Endothelial cell of umbilical vein (primary cell): ENCODE results near the gene CORO2B. TPM values are rescaled to one million over a fixed set of nuclear protein-coding genes. Genes with fewer than 3 reads are reported as not detected.
"Not testable (repeated sequence)": the region's sequence is repeated elsewhere in the genome, so short reads cannot be mapped to it uniquely, and the experiment has no call there.

Experiments
- BruUV-seq: library from RNA; stranded (reverse); fragments of 400-500 nt; replicated peaks from 2 replicates; lab custom pipeline; 2021; lab: Mats Ljungman, UMichigan
- CTCF ChIA-PET: fragments of 300-600, 350-600 bp; sonication (Branson Sonifier 250); formaldehyde crosslinking; loops from one replicate; lab custom pipeline; 2021; ENCODE audit warnings: antibody characterized with exemption, inconsistent platforms; lab: Charles Lee
- POLR2A ChIA-PET: fragments of 300-600, 350-600 bp; sonication (Branson Sonifier 250); formaldehyde crosslinking; loops from one replicate; lab custom pipeline; 2021; ENCODE audit warnings: antibody characterized with exemption, inconsistent platforms; lab: Charles Lee
- DNase-seq: peaks from one replicate; pipeline ENCODE4 v3.0.0-alpha.2; 2011; ENCODE audit warnings: low read depth, low spot score
- FAIRE-seq: peaks from 2 replicates; lab custom pipeline; 2011; peaks lifted over from hg19 to GRCh38; lab: Jason Lieb, UNC
- H2AFZ ChIP-seq: 2 replicates; pipeline ENCODE4 v1.6.0; 2012; ENCODE audit warnings: low read depth, low read length, control low read depth, inconsistent platforms
- H3K27ac ChIP-seq: 2 replicates; pipeline ENCODE4 v1.5.1; 2011; ENCODE audit warnings: low read depth, mild to moderate bottlenecking, control low read depth, low read length, moderate library complexity; ENCODE audit not compliant: insufficient read depth
- H3K27me3 ChIP-seq, 2 experiments: 2 replicates each; pipeline versions ENCODE4 v1.6.0 to v1.6.1; 2011; ENCODE audit warnings: low read length in 2 of 2, mixed read lengths in 1 of 2; ENCODE audit not compliant: control insufficient read depth in 2 of 2, insufficient read depth in 2 of 2
- H3K36me3 ChIP-seq, 2 experiments: 2 replicates in 1 of 2; 3 replicates in 1 of 2; pipeline ENCODE4 v1.5.1; 2011; ENCODE audit warnings: low read length in 2 of 2, mild to moderate bottlenecking in 1 of 2, moderate library complexity in 1 of 2; ENCODE audit not compliant: control insufficient read depth in 2 of 2, insufficient read depth in 2 of 2; ENCODE audit errors: extremely low read depth in 1 of 2
- H3K4me1 ChIP-seq: 3 replicates; pipeline ENCODE4 v1.5.1; 2011; ENCODE audit warnings: mild to moderate bottlenecking, low read length; ENCODE audit not compliant: control insufficient read depth, insufficient read depth; ENCODE audit errors: extremely low read depth
- H3K4me2 ChIP-seq: 2 replicates; pipeline ENCODE4 v1.6.1; 2011; ENCODE audit warnings: low read length, control low read depth, mixed read lengths; ENCODE audit not compliant: insufficient read depth
- H3K4me3 ChIP-seq, 3 experiments: fragments of 200-600 bp in 1 of 3; sonication (generic), shearing (Covaris generic) in 1 of 3; replicated peaks in 1 of 3; 2 replicates each; pipeline ENCODE4 v1.5.1; 2011 to 2016; ENCODE audit warnings: control low read depth in 3 of 3, low read length in 3 of 3, mild to moderate bottlenecking in 2 of 3, inconsistent platforms in 1 of 3, low read depth in 1 of 3, moderate library complexity in 1 of 3; ENCODE audit not compliant: insufficient read depth in 1 of 3
- H3K79me2 ChIP-seq: 2 replicates; pipeline ENCODE4 v1.6.0; 2012; ENCODE audit warnings: low read length, inconsistent platforms; ENCODE audit not compliant: control insufficient read depth, insufficient read depth
- H3K9ac ChIP-seq: replicated peaks from 2 replicates; pipeline ENCODE3; 2011; ENCODE audit warnings: low read length, control low read depth; ENCODE audit not compliant: insufficient read depth; ENCODE audit errors: extremely low read depth
- H3K9me1 ChIP-seq: replicated peaks from 3 replicates; pipeline ENCODE4 v1.6.0; 2011; ENCODE audit warnings: mild to moderate bottlenecking, low read length; ENCODE audit not compliant: control insufficient read depth, insufficient read depth; ENCODE audit errors: extremely low read depth
- H3K9me3 ChIP-seq: replicated peaks from 2 replicates; pipeline ENCODE4 v1.5.1; 2012; ENCODE audit warnings: low read length, inconsistent platforms; ENCODE audit not compliant: control insufficient read depth, insufficient read depth
- H4K20me1 ChIP-seq: replicated peaks from 2 replicates; pipeline ENCODE3; 2011; ENCODE audit warnings: mild to moderate bottlenecking, low read length; ENCODE audit not compliant: control insufficient read depth, insufficient read depth; ENCODE audit errors: extremely low read depth
- EZH2 ChIP-seq: IDR thresholded peaks from 2 replicates; pipeline ENCODE4 v1.6.1; 2012; ENCODE audit warnings: borderline replicate concordance, low read depth, mild to moderate bottlenecking, moderate library complexity, low read length, inconsistent platforms; ENCODE audit not compliant: severe bottlenecking
- FOS ChIP-seq: IDR thresholded peaks from 2 replicates; pipeline ENCODE4 v1.6.1; 2011; ENCODE audit warnings: mild to moderate bottlenecking, low read length, moderate library complexity, borderline replicate concordance; ENCODE audit not compliant: insufficient read depth
- GATA2 ChIP-seq: IDR thresholded peaks from 2 replicates; pipeline ENCODE4 v1.7.0; 2011; ENCODE audit warnings: low read depth, mild to moderate bottlenecking, moderate library complexity, mixed read lengths, low read length; ENCODE audit not compliant: insufficient read length, insufficient read depth
- JUN ChIP-seq: IDR thresholded peaks from 2 replicates; pipeline ENCODE4 v1.6.1; 2011; ENCODE audit warnings: borderline replicate concordance, low read depth; ENCODE audit not compliant: insufficient read length, insufficient read depth
- MYC ChIP-seq: IDR thresholded peaks from one replicate; pipeline ENCODE4 v1.6.1; 2011; ENCODE audit warnings: mild to moderate bottlenecking, low read depth, low read length
- POLR2A ChIP-seq: IDR thresholded peaks from 2 replicates; pipeline ENCODE4 v1.6.1; 2012; ENCODE audit warnings: low read depth, mild to moderate bottlenecking, control low read depth, low read length
- POLR2AphosphoS5 ChIP-seq: IDR thresholded peaks from 2 replicates; pipeline ENCODE4 v1.6.1; 2012; ENCODE audit warnings: low read depth, mild to moderate bottlenecking, control low read depth, low read length, moderate library complexity; ENCODE audit not compliant: insufficient read depth
- dilution Hi-C: fragments of 300-500 bp; cut with MboI; formaldehyde crosslinking; loops from one replicate; pipeline ENCODE4 v1.15.0; 2019; ENCODE audit warnings: low sequenced_read_pairs; ENCODE audit not compliant: extremely low pct_ligation_motif_present
- intact Hi-C: fragments of 100-400 bp; cut with micrococcal nuclease; formaldehyde crosslinking; loops from one replicate; pipeline ENCODE4 v1.10.0; 2022
- polyA plus RNA-seq, 4 experiments: library from polyadenylated mRNA; depleted of rRNA in 3 of 4; stranded (reverse) in 3 of 4; unstranded in 1 of 4; fragments of >200 nt; gene quantifications; 2 replicates each; pipeline versions ENCODE4 v1.2.1 to v1.2.3, GENCODE V29; 2011 to 2012; ENCODE audit warnings: missing spikeins in 1 of 4
- total RNA-seq: library from RNA; stranded (reverse); gene quantifications from 2 replicates; pipeline ENCODE4 v1.2.3, GENCODE V29; 2021
- TF ChIP-seq, protein P1 (sequence below), 2 donors: IDR thresholded peaks; 1 replicate in 1 of 2; 2 replicates in 1 of 2; pipeline ENCODE4 v1.5.1; 2011; ENCODE audit warnings: low read length in 2 of 2, mild to moderate bottlenecking in 2 of 2, moderate library complexity in 2 of 2, control low read depth in 1 of 2, inconsistent platforms in 1 of 2, low read depth in 1 of 2; ENCODE audit not compliant: insufficient read depth in 1 of 2; ENCODE audit errors: extremely low read depth in 1 of 2
- TF ChIP-seq, protein P2 (sequence below): IDR thresholded peaks from 2 replicates; pipeline ENCODE4 v1.6.1; 2011; ENCODE audit not compliant: insufficient read depth, insufficient read length

The CORO2B gene
- total and polyA plus RNA-seq, 2 donors (not counting 3 experiments of a cell fraction or from before 2014, with no cell fraction given): 2.4 to 3.7 TPM

DNA sequence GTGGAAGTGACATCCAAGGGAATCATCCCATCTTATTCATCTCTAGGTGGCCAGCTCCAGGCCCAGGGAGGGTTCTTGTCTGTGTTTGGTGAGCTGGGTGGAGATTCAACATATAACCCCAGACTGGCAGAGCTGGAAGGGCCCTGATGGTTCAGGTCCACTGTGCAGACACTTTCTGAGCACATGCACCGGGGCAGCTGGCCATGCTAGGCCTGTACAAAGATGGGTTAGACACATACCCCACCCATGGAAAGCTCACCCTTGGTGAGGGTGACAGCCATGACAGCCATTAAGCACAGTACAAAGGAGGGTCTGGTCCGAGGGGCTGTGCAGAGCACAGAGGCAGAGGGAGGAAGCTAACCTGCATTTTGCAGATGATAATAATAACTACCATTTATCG lies 100.4 kb downstream of the CORO2B start:
- FAIRE-seq: no peak
- no peaks in the 10 kb centered on the region for H3K36me3 ChIP-seq
- CTCF ChIA-PET: interaction anchor here (2.9 to 14.4 kb wide), 3 partner anchors 123 to 373 kb away, joined by 10 to 728 read pairs (median 100); no protein-coding TSS in a partner anchor
- no peak overlapping the region for H3K4me2 ChIP-seq
- POLR2A ChIA-PET: no interaction called here
- no peaks in the 10 kb centered on the region for H3K9me3 ChIP-seq
- H3K27ac ChIP-seq: no peak overlapping the region
- peaks cover 0 to 4% of the 10 kb centered on the region in 2 experiments for H3K27me3 ChIP-seq
- H4K20me1 ChIP-seq: no peaks in the 10 kb centered on the region
- no peaks in the 10 kb centered on the region for H3K4me1 ChIP-seq
- DNase-seq: no peak
- no peak overlapping the region for H3K9ac ChIP-seq
- no TSS peak for BruUV-seq
- H3K79me2 ChIP-seq: no peaks in the 10 kb centered on the region
- H3K9me1 ChIP-seq: no peaks in the 10 kb centered on the region
- dilution Hi-C loops (no loop called here), intact Hi-C loops (no loop called here)
- H3K4me3 ChIP-seq: no peak overlapping the region
- H2AFZ ChIP-seq: no peak overlapping the region
- TF ChIP-seq MYC: no peak

DNA sequence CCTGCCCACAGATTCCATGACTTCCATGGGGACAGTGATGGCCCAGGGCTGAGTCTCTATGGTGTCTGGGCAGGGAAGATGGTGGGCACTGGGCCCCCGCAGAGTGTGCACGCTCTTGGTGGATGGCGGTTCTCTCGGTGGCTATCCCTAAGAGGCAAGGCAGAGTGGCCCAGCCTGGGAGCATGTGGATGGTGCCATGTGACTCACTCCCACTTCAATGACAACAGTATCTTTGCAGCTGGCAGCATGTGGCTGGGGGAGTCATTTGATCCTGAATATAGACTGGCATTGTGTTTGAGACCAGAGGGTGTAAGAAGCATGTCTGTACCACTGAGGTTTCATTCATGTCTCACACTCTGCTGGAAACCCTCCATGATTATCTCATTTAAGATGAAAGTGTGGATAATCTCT lies 101.2 kb downstream of the CORO2B start:
- H3K79me2 ChIP-seq: no peaks in the 10 kb centered on the region
- no peaks in the 10 kb centered on the region for H3K9me1 ChIP-seq
- ChIA-PET POLR2A (no interaction called here), CTCF (interaction anchor here (1.3 to 14.4 kb wide), 3 partner anchors 123 to 196 kb away, joined by 6 to 728 read pairs (median 100); no protein-coding TSS in a partner anchor)
- FAIRE-seq: no peak
- no peak overlapping the region for H3K9ac ChIP-seq
- no peak for TF ChIP-seq EZH2
- TF ChIP-seq FOS: no peak
- TF ChIP-seq JUN: no peak
- TF ChIP-seq GATA2: no peak
- TF ChIP-seq, protein P1, sequence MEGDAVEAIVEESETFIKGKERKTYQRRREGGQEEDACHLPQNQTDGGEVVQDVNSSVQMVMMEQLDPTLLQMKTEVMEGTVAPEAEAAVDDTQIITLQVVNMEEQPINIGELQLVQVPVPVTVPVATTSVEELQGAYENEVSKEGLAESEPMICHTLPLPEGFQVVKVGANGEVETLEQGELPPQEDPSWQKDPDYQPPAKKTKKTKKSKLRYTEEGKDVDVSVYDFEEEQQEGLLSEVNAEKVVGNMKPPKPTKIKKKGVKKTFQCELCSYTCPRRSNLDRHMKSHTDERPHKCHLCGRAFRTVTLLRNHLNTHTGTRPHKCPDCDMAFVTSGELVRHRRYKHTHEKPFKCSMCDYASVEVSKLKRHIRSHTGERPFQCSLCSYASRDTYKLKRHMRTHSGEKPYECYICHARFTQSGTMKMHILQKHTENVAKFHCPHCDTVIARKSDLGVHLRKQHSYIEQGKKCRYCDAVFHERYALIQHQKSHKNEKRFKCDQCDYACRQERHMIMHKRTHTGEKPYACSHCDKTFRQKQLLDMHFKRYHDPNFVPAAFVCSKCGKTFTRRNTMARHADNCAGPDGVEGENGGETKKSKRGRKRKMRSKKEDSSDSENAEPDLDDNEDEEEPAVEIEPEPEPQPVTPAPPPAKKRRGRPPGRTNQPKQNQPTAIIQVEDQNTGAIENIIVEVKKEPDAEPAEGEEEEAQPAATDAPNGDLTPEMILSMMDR (IDR thresholded peaks at IDR 0.05; ENCODE audit: extremely low read depth in 1 of 2, insufficient read depth in 1 of 2, low read depth in 1 of 2, low read length in 2 of 2): no peak
- TF ChIP-seq, protein P2, sequence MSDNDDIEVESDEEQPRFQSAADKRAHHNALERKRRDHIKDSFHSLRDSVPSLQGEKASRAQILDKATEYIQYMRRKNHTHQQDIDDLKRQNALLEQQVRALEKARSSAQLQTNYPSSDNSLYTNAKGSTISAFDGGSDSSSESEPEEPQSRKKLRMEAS: no peak
- no peak for TF ChIP-seq MYC
- TF ChIP-seq POLR2A: no peak
- no peak for TF ChIP-seq POLR2AphosphoS5
- H4K20me1 ChIP-seq: no peaks in the 10 kb centered on the region
- H3K36me3 ChIP-seq: no peaks in the 10 kb centered on the region
- H3K4me3 ChIP-seq: no peak overlapping the region
- no peak overlapping the region for H3K27ac ChIP-seq
- no TSS peak for BruUV-seq
- dilution Hi-C loops (no loop called here), intact Hi-C loops (no loop called here)
- H3K27me3 ChIP-seq: peaks cover 0 to 4% of the 10 kb centered on the region in 2 experiments
- H3K4me2 ChIP-seq: no peak overlapping the region
- no peaks in the 10 kb centered on the region for H3K9me3 ChIP-seq
- DNase-seq: no peak
- H2AFZ ChIP-seq: no peak overlapping the region
- no peaks in the 10 kb centered on the region for H3K4me1 ChIP-seq

DNA sequence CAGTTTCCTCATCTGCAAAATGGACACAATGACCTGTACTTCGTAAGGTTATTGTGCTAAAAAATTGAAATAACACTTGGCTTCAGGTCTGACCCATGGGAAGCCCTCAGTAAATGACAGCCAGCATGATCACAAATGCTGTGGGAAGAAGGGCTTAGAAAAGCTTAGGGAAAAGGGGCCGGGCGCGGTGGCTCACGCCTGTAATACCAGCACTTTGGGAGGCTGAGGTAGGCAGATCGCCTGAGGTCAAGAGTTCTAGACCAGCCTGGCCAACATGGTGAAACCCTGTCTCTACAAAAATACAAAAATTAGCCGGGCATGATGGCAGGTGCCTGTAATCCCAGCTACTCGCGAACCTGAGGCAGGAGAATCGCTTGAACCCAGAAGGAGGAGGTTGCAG lies 102.0 kb downstream of the CORO2B start:
- H3K27ac ChIP-seq, FAIRE-seq, DNase-seq, H3K4me3 ChIP-seq, H3K4me1 ChIP-seq, H4K20me1 ChIP-seq, dilution Hi-C loops, H3K9me3 ChIP-seq, H3K9ac ChIP-seq, H3K9me1 ChIP-seq, H3K27me3 ChIP-seq, POLR2A ChIA-PET, H2AFZ ChIP-seq, intact Hi-C loops, H3K79me2 ChIP-seq, BruUV-seq, H3K36me3 ChIP-seq, H3K4me2 ChIP-seq: not testable (repeated sequence)
- CTCF ChIA-PET: interaction anchor here (0.9 to 14.4 kb wide), 3 partner anchors 124 to 195 kb away, joined by 3 to 728 read pairs (median 6); no protein-coding TSS in a partner anchor
